H1 (cell line): ENCODE data around the gene CHSY3. TPM values are rescaled to one million over a fixed set of nuclear protein-coding genes. Genes with fewer than 3 reads are reported as not detected.
A peak's percentile ranks its signal among the peaks of the same experiment; 100 is the strongest.

ENCODE experiments used
- CTCF ChIA-PET: fragments of 300-600 bp; sonication (Branson Sonifier 250); formaldehyde crosslinking; loops from one replicate; lab custom pipeline; 2021; ENCODE audit not compliant: partially characterized antibody; lab: Charles Lee
- POLR2A ChIA-PET: fragments of 300-600 bp; sonication (Branson Sonifier 250); formaldehyde crosslinking; loops from one replicate; lab custom pipeline; 2021; ENCODE audit warnings: inconsistent platforms; ENCODE audit not compliant: partially characterized antibody; lab: Charles Lee
- DNase-seq, 2 experiments: peaks; one replicate each; pipeline versions ENCODE4 v3.0.0 to v3.0.0-alpha.2; 2010 to 2022; ENCODE audit warnings: low spot score in 2 of 2, low read depth in 1 of 2, mixed read lengths in 1 of 2
- FAIRE-seq: peaks from 2 replicates; lab custom pipeline; 2011; peaks lifted over from hg19 to GRCh38; lab: Jason Lieb, UNC
- H2AFZ ChIP-seq: 2 replicates; pipeline ENCODE4 v1.8.1; 2012; ENCODE audit warnings: low read length, inconsistent platforms
- H2AK5ac ChIP-seq: 2 replicates; pipeline ENCODE4 v1.6.1; 2013; ENCODE audit warnings: low read depth, low read length
- H2BK120ac ChIP-seq: replicated peaks from 2 replicates; pipeline ENCODE3; 2013; ENCODE audit warnings: low read depth, low read length, inconsistent platforms
- H2BK12ac ChIP-seq: 2 replicates; pipeline ENCODE4 v1.6.1; 2013; ENCODE audit warnings: low read depth, low read length
- H2BK15ac ChIP-seq: 2 replicates; pipeline ENCODE4 v1.6.1; 2013; ENCODE audit warnings: low read length
- H2BK20ac ChIP-seq: 2 replicates; pipeline ENCODE4 v1.6.1; 2013; ENCODE audit warnings: low read length
- H2BK5ac ChIP-seq: 2 replicates; pipeline ENCODE4 v1.6.1; 2013; ENCODE audit warnings: low read depth, low read length
- H3K14ac ChIP-seq: 2 replicates; pipeline ENCODE4 v1.6.1; 2013; ENCODE audit warnings: inconsistent platforms; ENCODE audit not compliant: insufficient read length
- H3K18ac ChIP-seq: 2 replicates; pipeline ENCODE4 v1.6.1; 2013; ENCODE audit warnings: low read length; ENCODE audit errors: extremely low read depth
- H3K23ac ChIP-seq: 2 replicates; pipeline ENCODE4 v1.6.1; 2013; ENCODE audit warnings: inconsistent platforms; ENCODE audit not compliant: insufficient read length
- H3K23me2 ChIP-seq: 2 replicates; pipeline ENCODE4 v1.6.1; 2013; ENCODE audit warnings: low read depth, low read length
- H3K27ac ChIP-seq: 2 replicates; pipeline ENCODE4 v1.6.1; 2011; ENCODE audit warnings: low read depth, low read length, inconsistent platforms
- H3K27me3 ChIP-seq, 4 experiments: replicated peaks in 1 of 4; 1 replicate in 1 of 4; 2 replicates in 3 of 4; pipeline versions ENCODE4 v1.6.1 to v1.8.1; 2011 to 2013; ENCODE audit warnings: low read length in 3 of 4, mild to moderate bottlenecking in 3 of 4, inconsistent platforms in 2 of 4, mixed read lengths in 2 of 4, moderate library complexity in 1 of 4; ENCODE audit not compliant: control insufficient read depth in 3 of 4, insufficient read depth in 3 of 4; ENCODE audit errors: extremely low read depth in 1 of 4
- H3K36me3 ChIP-seq, 4 experiments: 2 replicates each; pipeline versions ENCODE4 v1.6.1 to v1.8.1; 2011 to 2013; ENCODE audit warnings: mild to moderate bottlenecking in 4 of 4, low read length in 3 of 4, moderate library complexity in 2 of 4, control low read depth in 1 of 4, inconsistent platforms in 1 of 4; ENCODE audit not compliant: insufficient read depth in 4 of 4, control insufficient read depth in 2 of 4
- H3K4ac ChIP-seq: replicated peaks from 2 replicates; pipeline ENCODE3; 2013; ENCODE audit warnings: low read length, low read depth, mixed read lengths, inconsistent platforms; ENCODE audit not compliant: insufficient read length
- H3K4me1 ChIP-seq, 4 experiments: replicated peaks in 1 of 4; 1 replicate in 1 of 4; 2 replicates in 3 of 4; pipeline versions ENCODE4 v1.6.1 to v1.8.1; 2011 to 2013; ENCODE audit warnings: low read length in 3 of 4, inconsistent platforms in 2 of 4, mixed read lengths in 1 of 4; ENCODE audit not compliant: insufficient read depth in 4 of 4, control insufficient read depth in 3 of 4
- H3K4me2 ChIP-seq, 2 experiments: 2 replicates each; pipeline versions ENCODE4 v1.6.1 to v1.8.1; 2011 to 2013; ENCODE audit warnings: low read depth in 2 of 2, low read length in 2 of 2, control low read depth in 1 of 2, inconsistent platforms in 1 of 2, mild to moderate bottlenecking in 1 of 2; ENCODE audit not compliant: insufficient read depth in 1 of 2
- H3K4me3 ChIP-seq, 4 experiments: fragments of 200-600, 300-600 bp in 1 of 4; sonication (generic), shearing (Covaris generic), sonication (Bioruptor Twin) in 1 of 4; 2 replicates each; pipeline versions ENCODE4 v1.5.1 to v1.8.1; 2011 to 2016; ENCODE audit warnings: low read length in 4 of 4, low read depth in 3 of 4, control low read depth in 2 of 4, inconsistent platforms in 2 of 4, mild to moderate bottlenecking in 2 of 4, mixed read lengths in 1 of 4, moderate library complexity in 1 of 4; ENCODE audit not compliant: insufficient read depth in 2 of 4; ENCODE audit errors: extremely low read depth in 1 of 4
- H3K56ac ChIP-seq: replicated peaks from 2 replicates; pipeline ENCODE3; 2013; ENCODE audit warnings: low read depth, mild to moderate bottlenecking, mixed read lengths, low read length, inconsistent platforms; ENCODE audit not compliant: insufficient read length
- H3K79me1 ChIP-seq: 2 replicates; pipeline ENCODE4 v1.6.1; 2013; ENCODE audit warnings: low read depth, low read length, control low read depth
- H3K79me2 ChIP-seq, 2 experiments: 2 replicates each; pipeline versions ENCODE4 v1.6.1 to v1.8.1; 2012 to 2013; ENCODE audit warnings: low read length in 2 of 2, mild to moderate bottlenecking in 2 of 2, inconsistent platforms in 1 of 2; ENCODE audit not compliant: insufficient read depth in 2 of 2, control insufficient read depth in 1 of 2
- H3K9ac ChIP-seq, 4 experiments: replicated peaks in 1 of 4; 1 replicate in 1 of 4; 2 replicates in 3 of 4; pipeline versions ENCODE4 v1.6.1 to v1.8.1; 2011 to 2013; ENCODE audit warnings: low read depth in 3 of 4, low read length in 3 of 4, control low read depth in 2 of 4, mild to moderate bottlenecking in 2 of 4, moderate library complexity in 2 of 4, inconsistent platforms in 1 of 4; ENCODE audit errors: extremely low read depth in 1 of 4
- H3K9me3 ChIP-seq, 2 experiments: 2 replicates each; pipeline versions ENCODE4 v1.6.1 to v1.8.1; 2012 to 2013; ENCODE audit warnings: mild to moderate bottlenecking in 2 of 2, moderate library complexity in 2 of 2, control low read depth in 1 of 2, inconsistent platforms in 1 of 2, low read depth in 1 of 2, low read length in 1 of 2, mixed read lengths in 1 of 2; ENCODE audit not compliant: insufficient read depth in 2 of 2
- H4K20me1 ChIP-seq, 2 experiments: replicated peaks in 1 of 2; 2 replicates each; pipeline versions ENCODE3 to v1.8.1; 2011 to 2013; ENCODE audit warnings: inconsistent platforms in 2 of 2, low read length in 2 of 2, mild to moderate bottlenecking in 1 of 2; ENCODE audit not compliant: insufficient read depth in 2 of 2, control insufficient read depth in 1 of 2
- H4K5ac ChIP-seq: 2 replicates; pipeline ENCODE4 v1.6.1; 2013; ENCODE audit warnings: low read length, low read depth, mixed read lengths, inconsistent platforms; ENCODE audit not compliant: insufficient read length
- H4K8ac ChIP-seq: 2 replicates; pipeline ENCODE4 v1.8.0; 2013; ENCODE audit warnings: mild to moderate bottlenecking, moderate library complexity, low read length, inconsistent platforms; ENCODE audit not compliant: insufficient read depth; ENCODE audit errors: extremely low read depth
- H4K91ac ChIP-seq: replicated peaks from 2 replicates; pipeline ENCODE3; 2013; ENCODE audit warnings: low read length, mixed read lengths, inconsistent platforms; ENCODE audit not compliant: insufficient read length
- ASH2L ChIP-seq: fragments of 200-600, 300-600 bp; sonication (generic); IDR thresholded peaks from one replicate; pipeline ENCODE4 v1.7.1; 2017; ENCODE audit warnings: low read length
- ATF3 ChIP-seq: IDR thresholded peaks from 2 replicates; pipeline ENCODE4 v1.6.1; 2011; ENCODE audit warnings: low read depth, mild to moderate bottlenecking, low read length; ENCODE audit not compliant: insufficient read depth
- BCL11A ChIP-seq, 2 experiments: IDR thresholded peaks; one replicate each; pipeline ENCODE4 v1.6.1; 2011; ENCODE audit warnings: low read depth in 2 of 2, low read length in 2 of 2, mild to moderate bottlenecking in 2 of 2
- CEBPB ChIP-seq: IDR thresholded peaks from 2 replicates; pipeline ENCODE4 v1.6.1; 2012; ENCODE audit warnings: low read depth, low read length
- CHD2 ChIP-seq: IDR thresholded peaks from 2 replicates; pipeline ENCODE4 v1.6.1; 2012; ENCODE audit warnings: low read length, improper control_type of control experiment
- GABPA ChIP-seq: IDR thresholded peaks from 2 replicates; pipeline ENCODE4 v1.6.1; 2011; ENCODE audit warnings: mild to moderate bottlenecking, low read length, moderate library complexity, borderline replicate concordance; ENCODE audit not compliant: insufficient read depth
- HDAC2 ChIP-seq, 2 experiments: fragments of 300-600 bp in 1 of 2; sonication (generic) in 1 of 2; IDR thresholded peaks; 2 replicates each; pipeline ENCODE4 v1.6.1; 2011 to 2012; ENCODE audit warnings: low read depth in 2 of 2, low read length in 2 of 2, mild to moderate bottlenecking in 2 of 2, moderate library complexity in 2 of 2, borderline replicate concordance in 1 of 2, inconsistent platforms in 1 of 2
- PHF8 ChIP-seq: fragments of 200-600 bp; sonication (generic); conservative IDR thresholded peaks from 2 replicates; pipeline ENCODE4 v1.7.1; 2012; ENCODE audit warnings: low read depth, mild to moderate bottlenecking, inconsistent platforms, low read length, moderate library complexity
- RXRA ChIP-seq: IDR thresholded peaks from 2 replicates; pipeline ENCODE4 v1.6.1; 2011; ENCODE audit warnings: low read depth, mild to moderate bottlenecking, low read length, moderate library complexity; ENCODE audit not compliant: insufficient read depth
- SIRT6 ChIP-seq: IDR thresholded peaks from one replicate; pipeline ENCODE4 v1.7.1; 2012; ENCODE audit warnings: low read length, inconsistent platforms
- SP2 ChIP-seq: IDR thresholded peaks from 2 replicates; pipeline ENCODE4 v1.6.1; 2012; ENCODE audit warnings: mild to moderate bottlenecking, low read length, inconsistent platforms
- TBP ChIP-seq: IDR thresholded peaks from 2 replicates; pipeline ENCODE4 v1.6.1; 2011; ENCODE audit warnings: low read depth, low read length, improper control_type of control experiment
- polyA plus RNA-seq, 7 experiments: library from polyadenylated mRNA; depleted of rRNA in 3 of 7; stranded (reverse) in 5 of 7; unstranded in 2 of 7; fragments of >200 nt in 5 of 7; fragments of 200-250 nt in 2 of 7; gene quantifications; 1 replicate in 5 of 7; 2 replicates in 1 of 7; 4 replicates in 1 of 7; pipeline versions ENCODE4 v1.2.1 to v1.2.3, GENCODE V29; 2011 to 2013; ENCODE audit warnings: missing spikeins in 2 of 7, mixed read lengths in 2 of 7
- total RNA-seq: library from RNA; stranded (reverse); fragmentation: NEBNext Ultra II Directional; extraction: Animal tissue kit (Norgen Biotek cat#: 25700); gene quantifications from 2 replicates; pipeline ENCODE4 v1.2.1, GENCODE V29; 2021
- TF ChIP-seq, protein P1 (sequence below): IDR thresholded peaks from 2 replicates; pipeline ENCODE4 v1.6.1; 2012; ENCODE audit warnings: inconsistent platforms

CHSY3 gene
- total and polyA plus RNA-seq, 2 of the 8 experiments (the other 6 are each of a cell fraction or from before 2014, with no cell fraction given), result 0.24 to 1.8 TPM

DNA sequence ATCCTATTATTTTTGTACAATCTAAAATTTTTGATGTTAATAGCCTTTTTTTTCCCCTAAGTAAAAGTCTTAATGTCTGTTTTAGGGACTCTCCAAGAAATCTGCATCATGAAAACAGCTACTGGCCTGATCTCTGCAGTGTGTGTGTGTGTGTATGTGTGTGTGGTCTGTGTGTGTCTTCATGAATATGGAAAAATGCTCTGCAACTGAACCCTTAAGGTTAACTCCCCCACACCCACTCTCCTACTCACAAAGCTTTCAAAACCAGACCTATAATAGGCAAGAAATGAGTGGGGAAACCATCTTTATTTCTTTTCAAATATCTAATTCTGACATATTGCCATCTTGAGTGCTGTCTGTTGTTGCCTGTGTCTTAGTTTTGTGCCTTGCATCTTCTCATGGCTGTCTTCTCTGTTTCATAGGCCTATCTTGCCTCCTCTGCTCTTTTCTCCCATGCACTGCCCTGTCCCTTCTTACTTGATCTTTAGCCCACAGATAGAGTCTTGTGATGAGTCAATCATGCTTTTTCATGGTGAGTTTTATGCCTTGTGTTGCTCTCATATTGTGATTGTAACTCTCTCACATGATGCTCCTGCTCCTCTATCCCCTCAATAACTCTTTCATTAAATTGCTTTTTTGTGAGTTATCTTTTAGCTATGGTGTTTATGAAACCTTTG lies 68.3 kb downstream of the CHSY3 start:
- Histone ChIP-seq H3K14ac (no peak overlapping the region), H3K4me2 (no peak overlapping the region), H3K23me2 (no peaks in the 10 kb centered on the region; the same call in 1 of the 2 replicates), H3K4ac (no peak overlapping the region), H2AK5ac (no peak overlapping the region), H2AFZ (0 out of 2 replicates have a peak overlapping the region, but pooled peaks have one; percentile 4), H3K79me1 (no peaks in the 10 kb centered on the region), H3K27ac (no peak overlapping the region), H4K5ac (no peak overlapping the region), H3K23ac (no peak overlapping the region), H4K91ac (no peak overlapping the region), H3K27me3 (no peaks in the 10 kb centered on the region), H3K9me3 (no peaks in the 10 kb centered on the region), H3K36me3 (no peaks in the 10 kb centered on the region), H2BK15ac (no peak overlapping the region), H3K18ac (no peak overlapping the region), H3K56ac (no peak overlapping the region), H3K4me3 (no peak overlapping the region), H3K4me1 (no peaks in the 10 kb centered on the region), H2BK5ac (no peak overlapping the region), H3K79me2 (no peaks in the 10 kb centered on the region), H4K8ac (no peak overlapping the region), H3K9ac (no peak overlapping the region), H4K20me1 (no peaks in the 10 kb centered on the region), H2BK12ac (no peak overlapping the region), H2BK20ac (no peak overlapping the region), H2BK120ac (no peak overlapping the region)
- no peak for FAIRE-seq
- CTCF ChIA-PET, result no interaction called here
- DNase-seq, result no peak
- POLR2A ChIA-PET, result interaction anchor here (1.3 kb wide), 1 partner anchor 12 kb away, joined by 3 read pairs; no protein-coding TSS in a partner anchor
- TF ChIP-seq GABPA (no peak), SIRT6 (no peak), CHD2 (no peak), BCL11A (IDR thresholded peaks at IDR 0.05; ENCODE audit: low read depth in 2 of 2, low read length in 2 of 2) (no peak), PHF8 (no peak), HDAC2 (IDR thresholded peaks at IDR 0.05; ENCODE audit: borderline replicate concordance in 1 of 2, low read depth in 2 of 2, low read length in 2 of 2) (no peak), RXRA (no peak), ATF3 (no peak), SP2 (no peak), TBP (no peak), CEBPB (no peak), ASH2L (no peak)
- TF ChIP-seq, protein P1, sequence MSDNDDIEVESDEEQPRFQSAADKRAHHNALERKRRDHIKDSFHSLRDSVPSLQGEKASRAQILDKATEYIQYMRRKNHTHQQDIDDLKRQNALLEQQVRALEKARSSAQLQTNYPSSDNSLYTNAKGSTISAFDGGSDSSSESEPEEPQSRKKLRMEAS, result no peak
